ENCODE measurements around the gene SHMT1.

DNA sequence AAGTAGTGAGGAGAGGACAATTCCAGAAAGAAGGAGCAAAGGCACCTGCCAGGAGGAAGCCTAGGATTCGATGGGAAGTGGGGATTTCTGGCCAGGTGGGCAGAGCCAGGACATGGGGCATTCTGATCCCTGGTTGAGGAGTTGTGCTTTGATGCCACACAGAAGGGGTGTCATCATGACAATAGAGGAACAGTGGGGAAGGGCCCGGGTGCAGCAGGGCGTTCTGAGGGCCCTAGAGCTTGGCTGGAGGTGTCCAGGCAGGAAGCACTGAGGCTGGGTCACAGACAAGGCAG is 18.5 kb upstream of the SHMT1 start:
- no peak for TF ChIP-seq POLR2A (IDR thresholded peaks at IDR 0.05)
- TF ChIP-seq, protein P1, sequence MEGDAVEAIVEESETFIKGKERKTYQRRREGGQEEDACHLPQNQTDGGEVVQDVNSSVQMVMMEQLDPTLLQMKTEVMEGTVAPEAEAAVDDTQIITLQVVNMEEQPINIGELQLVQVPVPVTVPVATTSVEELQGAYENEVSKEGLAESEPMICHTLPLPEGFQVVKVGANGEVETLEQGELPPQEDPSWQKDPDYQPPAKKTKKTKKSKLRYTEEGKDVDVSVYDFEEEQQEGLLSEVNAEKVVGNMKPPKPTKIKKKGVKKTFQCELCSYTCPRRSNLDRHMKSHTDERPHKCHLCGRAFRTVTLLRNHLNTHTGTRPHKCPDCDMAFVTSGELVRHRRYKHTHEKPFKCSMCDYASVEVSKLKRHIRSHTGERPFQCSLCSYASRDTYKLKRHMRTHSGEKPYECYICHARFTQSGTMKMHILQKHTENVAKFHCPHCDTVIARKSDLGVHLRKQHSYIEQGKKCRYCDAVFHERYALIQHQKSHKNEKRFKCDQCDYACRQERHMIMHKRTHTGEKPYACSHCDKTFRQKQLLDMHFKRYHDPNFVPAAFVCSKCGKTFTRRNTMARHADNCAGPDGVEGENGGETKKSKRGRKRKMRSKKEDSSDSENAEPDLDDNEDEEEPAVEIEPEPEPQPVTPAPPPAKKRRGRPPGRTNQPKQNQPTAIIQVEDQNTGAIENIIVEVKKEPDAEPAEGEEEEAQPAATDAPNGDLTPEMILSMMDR (IDR thresholded peaks at IDR 0.05): no peak
